ENCODE results near the gene IGFBP5. TPM values are rescaled to one million over a fixed set of nuclear protein-coding genes. Genes with fewer than 3 reads are reported as not detected.

The IGFBP5 gene
- total and polyA plus RNA-seq, 10 of the 15 experiments (the other 5 are each of a cell fraction or from before 2014, with no cell fraction given): 2.8 TPM; not detected in 9

DNA sequence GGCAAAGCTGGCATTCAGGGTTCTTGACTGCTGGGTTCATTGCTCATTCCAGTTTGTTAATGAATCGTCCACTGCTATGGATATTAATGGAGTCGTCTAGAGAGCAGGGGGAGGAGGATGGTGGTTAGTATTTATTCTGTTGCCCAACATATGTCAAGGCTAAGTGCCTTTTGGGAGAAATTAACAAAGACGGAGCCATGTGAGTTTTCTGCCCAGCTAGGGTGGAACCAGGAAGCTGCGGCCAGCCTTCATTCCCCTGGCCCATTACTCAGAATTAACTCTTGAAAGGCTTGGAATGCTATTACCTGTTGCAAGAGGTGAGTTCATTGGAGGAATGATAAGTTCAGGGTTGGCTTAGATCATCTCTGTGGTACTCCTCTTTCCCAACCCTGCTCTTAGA, 42.8 kb downstream of the IGFBP5 start:
- Histone ChIP-seq H3K9ac (ENCODE audit: control insufficient read depth, insufficient read depth, low read length) (no peak overlapping the region), H4K20me1 (ENCODE audit: control insufficient read depth, insufficient read depth) (no peaks in the 10 kb centered on the region), H3K4me3 (no peak overlapping the region), H3K4me1 (ENCODE audit: control insufficient read depth, insufficient read depth, low read length) (no peaks in the 10 kb centered on the region), H2AFZ (ENCODE audit: control insufficient read depth, low read depth, low read length) (no peak overlapping the region), H3K4me2 (ENCODE audit: control insufficient read depth, insufficient read depth) (no peak overlapping the region), H3K27me3 (replicated peaks in 1 of 2; ENCODE audit: control insufficient read depth in 2 of 2, insufficient read depth in 2 of 2, low read length in 1 of 2) (peaks cover 0 to 3% of the 10 kb centered on the region in 2 experiments; a peak in 1 of 4 replicates), H3K36me3 (ENCODE audit: control insufficient read depth in 2 of 2, insufficient read depth in 2 of 2, low read length in 1 of 2) (no peaks in the 10 kb centered on the region), H3K9me3 (replicated peaks; ENCODE audit: control insufficient read depth, insufficient read depth, low read length) (no peaks in the 10 kb centered on the region; the same call in 2 of the 3 replicates), H3K27ac (ENCODE audit: control insufficient read depth, insufficient read depth) (no peak overlapping the region), H3K79me2 (ENCODE audit: control insufficient read depth, insufficient read depth, low read length) (no peaks in the 10 kb centered on the region)
- ATAC-seq (no peak), FAIRE-seq (no peak), DNase-seq (ENCODE audit: low read depth, low spot score) (no peak)
- 34% methylated on average over 4 of the region's 4 CpGs for WGBS (ENCODE audit: insufficient coverage, insufficient replicate concordance, low lambda C conversion rate, missing lambda C conversion rate)
- BruUV-seq (replicated peaks): no TSS peak
- RAD21 ChIA-PET (ENCODE audit: unreplicated experiment): interaction anchor here (3.2 kb wide), 1 partner anchor 133 kb away, joined by 11 read pairs; no protein-coding TSS in a partner anchor
- SMC1A ChIA-PET (ENCODE audit: uncharacterized antibody, unreplicated experiment): interaction anchor here (2.6 kb wide), 1 partner anchor 14 kb away, joined by 13 read pairs; no protein-coding TSS in a partner anchor
- POLR2A ChIA-PET: interaction anchor here (1.4 kb wide), 1 partner anchor 11 kb away, joined by 3 read pairs; no protein-coding TSS in a partner anchor
- CTCF ChIA-PET: interaction anchor here (1.0 to 6.0 kb wide), 5 partner anchors 14 to 137 kb away, joined by 3 to 42 read pairs (median 4); no protein-coding TSS in a partner anchor
- intact Hi-C loops (cut with micrococcal nuclease; ENCODE audit: unreplicated experiment): no loop called here
- in situ Hi-C loops (cut with MboI): no loop called here
- TF ChIP-seq STAT3 (IDR thresholded peaks at IDR 0.05; ENCODE audit: low read depth, low read length) (no peak), BACH1 (IDR thresholded peaks at IDR 0.05; ENCODE audit: borderline replicate concordance) (no peak), HCFC1 (IDR thresholded peaks at IDR 0.05; ENCODE audit: low read length) (no peak), KDM1A (IDR thresholded peaks at IDR 0.05; ENCODE audit: borderline replicate concordance) (no peak), NBN (IDR thresholded peaks at IDR 0.05) (no peak), ZNF207 (IDR thresholded peaks at IDR 0.05; ENCODE audit: borderline replicate concordance) (no peak), SPI1 (IDR thresholded peaks at IDR 0.05; ENCODE audit: borderline replicate concordance, insufficient read depth, low read depth, low read length) (no peak), TAF1 (IDR thresholded peaks at IDR 0.05; ENCODE audit: borderline replicate concordance, low read depth, low read length) (no peak), RFX5 (IDR thresholded peaks at IDR 0.05; ENCODE audit: low read depth, low read length) (no peak)
- TF ChIP-seq, protein P1, sequence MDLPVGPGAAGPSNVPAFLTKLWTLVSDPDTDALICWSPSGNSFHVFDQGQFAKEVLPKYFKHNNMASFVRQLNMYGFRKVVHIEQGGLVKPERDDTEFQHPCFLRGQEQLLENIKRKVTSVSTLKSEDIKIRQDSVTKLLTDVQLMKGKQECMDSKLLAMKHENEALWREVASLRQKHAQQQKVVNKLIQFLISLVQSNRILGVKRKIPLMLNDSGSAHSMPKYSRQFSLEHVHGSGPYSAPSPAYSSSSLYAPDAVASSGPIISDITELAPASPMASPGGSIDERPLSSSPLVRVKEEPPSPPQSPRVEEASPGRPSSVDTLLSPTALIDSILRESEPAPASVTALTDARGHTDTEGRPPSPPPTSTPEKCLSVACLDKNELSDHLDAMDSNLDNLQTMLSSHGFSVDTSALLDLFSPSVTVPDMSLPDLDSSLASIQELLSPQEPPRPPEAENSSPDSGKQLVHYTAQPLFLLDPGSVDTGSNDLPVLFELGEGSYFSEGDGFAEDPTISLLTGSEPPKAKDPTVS (IDR thresholded peaks at IDR 0.05; ENCODE audit: low read depth, low read length): no peak
- TF ChIP-seq, protein P2, sequence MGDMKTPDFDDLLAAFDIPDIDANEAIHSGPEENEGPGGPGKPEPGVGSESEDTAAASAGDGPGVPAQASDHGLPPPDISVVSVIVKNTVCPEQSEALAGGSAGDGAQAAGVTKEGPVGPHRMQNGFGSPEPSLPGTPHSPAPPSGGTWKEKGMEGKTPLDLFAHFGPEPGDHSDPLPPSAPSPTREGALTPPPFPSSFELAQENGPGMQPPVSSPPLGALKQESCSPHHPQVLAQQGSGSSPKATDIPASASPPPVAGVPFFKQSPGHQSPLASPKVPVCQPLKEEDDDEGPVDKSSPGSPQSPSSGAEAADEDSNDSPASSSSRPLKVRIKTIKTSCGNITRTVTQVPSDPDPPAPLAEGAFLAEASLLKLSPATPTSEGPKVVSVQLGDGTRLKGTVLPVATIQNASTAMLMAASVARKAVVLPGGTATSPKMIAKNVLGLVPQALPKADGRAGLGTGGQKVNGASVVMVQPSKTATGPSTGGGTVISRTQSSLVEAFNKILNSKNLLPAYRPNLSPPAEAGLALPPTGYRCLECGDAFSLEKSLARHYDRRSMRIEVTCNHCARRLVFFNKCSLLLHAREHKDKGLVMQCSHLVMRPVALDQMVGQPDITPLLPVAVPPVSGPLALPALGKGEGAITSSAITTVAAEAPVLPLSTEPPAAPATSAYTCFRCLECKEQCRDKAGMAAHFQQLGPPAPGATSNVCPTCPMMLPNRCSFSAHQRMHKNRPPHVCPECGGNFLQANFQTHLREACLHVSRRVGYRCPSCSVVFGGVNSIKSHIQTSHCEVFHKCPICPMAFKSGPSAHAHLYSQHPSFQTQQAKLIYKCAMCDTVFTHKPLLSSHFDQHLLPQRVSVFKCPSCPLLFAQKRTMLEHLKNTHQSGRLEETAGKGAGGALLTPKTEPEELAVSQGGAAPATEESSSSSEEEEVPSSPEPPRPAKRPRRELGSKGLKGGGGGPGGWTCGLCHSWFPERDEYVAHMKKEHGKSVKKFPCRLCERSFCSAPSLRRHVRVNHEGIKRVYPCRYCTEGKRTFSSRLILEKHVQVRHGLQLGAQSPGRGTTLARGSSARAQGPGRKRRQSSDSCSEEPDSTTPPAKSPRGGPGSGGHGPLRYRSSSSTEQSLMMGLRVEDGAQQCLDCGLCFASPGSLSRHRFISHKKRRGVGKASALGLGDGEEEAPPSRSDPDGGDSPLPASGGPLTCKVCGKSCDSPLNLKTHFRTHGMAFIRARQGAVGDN (IDR thresholded peaks at IDR 0.05): no peak
- TF ChIP-seq, protein P3, sequence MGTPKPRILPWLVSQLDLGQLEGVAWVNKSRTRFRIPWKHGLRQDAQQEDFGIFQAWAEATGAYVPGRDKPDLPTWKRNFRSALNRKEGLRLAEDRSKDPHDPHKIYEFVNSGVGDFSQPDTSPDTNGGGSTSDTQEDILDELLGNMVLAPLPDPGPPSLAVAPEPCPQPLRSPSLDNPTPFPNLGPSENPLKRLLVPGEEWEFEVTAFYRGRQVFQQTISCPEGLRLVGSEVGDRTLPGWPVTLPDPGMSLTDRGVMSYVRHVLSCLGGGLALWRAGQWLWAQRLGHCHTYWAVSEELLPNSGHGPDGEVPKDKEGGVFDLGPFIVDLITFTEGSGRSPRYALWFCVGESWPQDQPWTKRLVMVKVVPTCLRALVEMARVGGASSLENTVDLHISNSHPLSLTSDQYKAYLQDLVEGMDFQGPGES (IDR thresholded peaks at IDR 0.05): no peak
- TF ChIP-seq, protein P4, sequence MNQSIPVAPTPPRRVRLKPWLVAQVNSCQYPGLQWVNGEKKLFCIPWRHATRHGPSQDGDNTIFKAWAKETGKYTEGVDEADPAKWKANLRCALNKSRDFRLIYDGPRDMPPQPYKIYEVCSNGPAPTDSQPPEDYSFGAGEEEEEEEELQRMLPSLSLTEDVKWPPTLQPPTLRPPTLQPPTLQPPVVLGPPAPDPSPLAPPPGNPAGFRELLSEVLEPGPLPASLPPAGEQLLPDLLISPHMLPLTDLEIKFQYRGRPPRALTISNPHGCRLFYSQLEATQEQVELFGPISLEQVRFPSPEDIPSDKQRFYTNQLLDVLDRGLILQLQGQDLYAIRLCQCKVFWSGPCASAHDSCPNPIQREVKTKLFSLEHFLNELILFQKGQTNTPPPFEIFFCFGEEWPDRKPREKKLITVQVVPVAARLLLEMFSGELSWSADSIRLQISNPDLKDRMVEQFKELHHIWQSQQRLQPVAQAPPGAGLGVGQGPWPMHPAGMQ (IDR thresholded peaks at IDR 0.05; ENCODE audit: borderline replicate concordance): no peak

Data from GM12878 (cell line).